HL-60 (cell line): ENCODE results near the gene CD109.
A peak's percentile ranks its signal among the peaks of the same experiment; 100 is the strongest.

Experiments
- DNase-seq, 2 experiments: peaks; one replicate each; pipeline ENCODE4 v3.0.0-alpha.2; 2010 to 2020; ENCODE audit warnings: low read depth in 1 of 2, low spot score in 1 of 2
- H3K27ac ChIP-seq: fragments of 250-450 bp; sonication (Bioruptor Pico); replicated peaks from 2 replicates; pipeline ENCODE4 v1.5.1; 2020; ENCODE audit warnings: mild to moderate bottlenecking, moderate library complexity
- H3K27me3 ChIP-seq: fragments of 250-450 bp; sonication (Bioruptor Pico); 2 replicates; pipeline ENCODE4 v1.5.1; 2021; ENCODE audit warnings: mild to moderate bottlenecking, moderate library complexity; ENCODE audit not compliant: insufficient read depth, poor library complexity, severe bottlenecking
- H3K4me3 ChIP-seq: replicated peaks from 2 replicates; pipeline ENCODE4 v1.5.1; 2011; ENCODE audit warnings: mild to moderate bottlenecking, control low read depth, low read length; ENCODE audit not compliant: insufficient read depth
- GABPA ChIP-seq: IDR thresholded peaks from 2 replicates; pipeline ENCODE4 v1.6.1; 2012; ENCODE audit warnings: low read depth
- POLR2AphosphoS5 ChIP-seq: IDR thresholded peaks from 2 replicates; pipeline ENCODE4 v1.6.1; 2012; ENCODE audit warnings: low read depth
- SPI1 ChIP-seq: IDR thresholded peaks from 2 replicates; pipeline ENCODE4 v1.6.1; 2012; ENCODE audit warnings: low read depth, mild to moderate bottlenecking, borderline replicate concordance
- long read RNA-seq: library from polyadenylated mRNA; unstranded; transcript quantifications from one replicate; pipeline ENCODE4 v2.0.0, GENCODE V29; 2020
- TF ChIP-seq, protein P1 (sequence below): IDR thresholded peaks from one replicate; pipeline ENCODE4 v1.5.1; 2011; ENCODE audit warnings: low read length, control low read depth, inconsistent platforms; ENCODE audit not compliant: insufficient read depth
- TF ChIP-seq, protein P2 (sequence below): IDR thresholded peaks from 2 replicates; pipeline ENCODE4 v1.6.1; 2012; ENCODE audit warnings: low read depth; ENCODE audit not compliant: insufficient replicate concordance

Gene CD109
- long read RNA-seq, partial matches to known transcripts, result 0 of 1 reads
- long read RNA-seq, other reads (novel, unspliced or antisense), result 1 of 1 reads

DNA sequence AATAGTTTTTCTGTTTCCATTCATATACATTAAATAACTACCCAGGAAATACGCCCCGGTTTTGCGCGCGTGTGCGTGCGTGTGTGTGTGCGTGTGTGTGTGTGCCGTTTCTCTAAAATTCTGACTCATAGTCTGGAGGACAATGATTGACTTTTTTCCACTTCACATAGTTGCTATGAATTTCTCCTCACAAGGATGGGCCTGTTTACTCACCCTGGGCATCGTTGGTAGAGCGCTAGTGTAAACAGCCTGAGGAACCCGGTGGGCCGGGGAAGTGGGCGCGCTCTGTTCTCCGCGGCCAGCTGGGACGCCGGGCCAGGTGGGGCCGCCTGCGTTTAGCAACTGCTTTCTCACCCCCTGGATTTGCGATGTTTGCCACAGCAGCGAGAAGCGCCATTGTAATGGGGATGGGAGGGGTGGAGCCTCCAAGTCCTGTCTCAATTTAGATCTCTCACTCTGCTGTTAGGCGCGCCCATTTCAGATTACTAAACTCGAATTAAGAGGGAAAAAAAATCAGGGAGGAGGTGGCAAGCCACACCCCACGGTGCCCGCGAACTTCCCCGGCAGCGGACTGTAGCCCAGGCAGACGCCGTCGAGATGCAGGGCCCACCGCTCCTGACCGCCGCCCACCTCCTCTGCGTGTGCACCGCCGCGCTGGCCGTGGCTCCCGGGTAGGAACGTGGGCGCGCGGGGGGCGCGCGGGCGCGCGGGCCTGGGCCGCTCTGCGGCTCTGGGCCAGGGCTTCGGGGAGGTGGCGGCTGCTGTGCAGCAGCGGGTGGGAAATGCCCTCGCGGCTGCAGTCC is at the start of gene CD109:
Gene CD109 (plus strand): TSS at position 585 of the 803 bp plus-strand sequence. CDS start 13 bp downstream, at position 598.
- Histone ChIP-seq H3K27me3 (peaks cover 6% of the 10 kb centered on the region), H3K27ac (no peak within 1 kb of the TSS), H3K4me3 (peak within 1 kb of the TSS; percentile 52)
- TF ChIP-seq, protein P1, sequence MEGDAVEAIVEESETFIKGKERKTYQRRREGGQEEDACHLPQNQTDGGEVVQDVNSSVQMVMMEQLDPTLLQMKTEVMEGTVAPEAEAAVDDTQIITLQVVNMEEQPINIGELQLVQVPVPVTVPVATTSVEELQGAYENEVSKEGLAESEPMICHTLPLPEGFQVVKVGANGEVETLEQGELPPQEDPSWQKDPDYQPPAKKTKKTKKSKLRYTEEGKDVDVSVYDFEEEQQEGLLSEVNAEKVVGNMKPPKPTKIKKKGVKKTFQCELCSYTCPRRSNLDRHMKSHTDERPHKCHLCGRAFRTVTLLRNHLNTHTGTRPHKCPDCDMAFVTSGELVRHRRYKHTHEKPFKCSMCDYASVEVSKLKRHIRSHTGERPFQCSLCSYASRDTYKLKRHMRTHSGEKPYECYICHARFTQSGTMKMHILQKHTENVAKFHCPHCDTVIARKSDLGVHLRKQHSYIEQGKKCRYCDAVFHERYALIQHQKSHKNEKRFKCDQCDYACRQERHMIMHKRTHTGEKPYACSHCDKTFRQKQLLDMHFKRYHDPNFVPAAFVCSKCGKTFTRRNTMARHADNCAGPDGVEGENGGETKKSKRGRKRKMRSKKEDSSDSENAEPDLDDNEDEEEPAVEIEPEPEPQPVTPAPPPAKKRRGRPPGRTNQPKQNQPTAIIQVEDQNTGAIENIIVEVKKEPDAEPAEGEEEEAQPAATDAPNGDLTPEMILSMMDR, result no peak
- TF ChIP-seq GABPA, result no peak
- peak; percentile 12 to 14 for DNase-seq

DNA sequence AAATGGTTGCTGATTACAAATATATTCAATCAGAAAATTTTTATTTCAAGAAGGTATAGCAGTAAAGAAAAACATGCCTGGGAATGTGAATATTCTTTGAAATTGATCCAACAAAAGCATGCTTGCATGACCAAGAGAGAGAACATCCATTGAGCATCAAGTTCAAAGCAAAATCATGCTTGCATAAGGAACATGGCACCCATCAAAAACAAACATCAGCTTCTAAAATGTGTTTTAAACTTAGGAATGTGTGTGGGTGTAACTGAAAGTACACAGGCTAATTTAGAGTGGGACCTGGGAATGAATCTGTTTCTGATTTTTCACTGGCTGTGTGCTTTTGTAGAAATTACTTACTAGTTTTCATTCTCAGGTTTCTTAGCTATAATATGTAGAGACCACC is 47.8 kb upstream of the CD109 start:
- TF ChIP-seq, protein P2, sequence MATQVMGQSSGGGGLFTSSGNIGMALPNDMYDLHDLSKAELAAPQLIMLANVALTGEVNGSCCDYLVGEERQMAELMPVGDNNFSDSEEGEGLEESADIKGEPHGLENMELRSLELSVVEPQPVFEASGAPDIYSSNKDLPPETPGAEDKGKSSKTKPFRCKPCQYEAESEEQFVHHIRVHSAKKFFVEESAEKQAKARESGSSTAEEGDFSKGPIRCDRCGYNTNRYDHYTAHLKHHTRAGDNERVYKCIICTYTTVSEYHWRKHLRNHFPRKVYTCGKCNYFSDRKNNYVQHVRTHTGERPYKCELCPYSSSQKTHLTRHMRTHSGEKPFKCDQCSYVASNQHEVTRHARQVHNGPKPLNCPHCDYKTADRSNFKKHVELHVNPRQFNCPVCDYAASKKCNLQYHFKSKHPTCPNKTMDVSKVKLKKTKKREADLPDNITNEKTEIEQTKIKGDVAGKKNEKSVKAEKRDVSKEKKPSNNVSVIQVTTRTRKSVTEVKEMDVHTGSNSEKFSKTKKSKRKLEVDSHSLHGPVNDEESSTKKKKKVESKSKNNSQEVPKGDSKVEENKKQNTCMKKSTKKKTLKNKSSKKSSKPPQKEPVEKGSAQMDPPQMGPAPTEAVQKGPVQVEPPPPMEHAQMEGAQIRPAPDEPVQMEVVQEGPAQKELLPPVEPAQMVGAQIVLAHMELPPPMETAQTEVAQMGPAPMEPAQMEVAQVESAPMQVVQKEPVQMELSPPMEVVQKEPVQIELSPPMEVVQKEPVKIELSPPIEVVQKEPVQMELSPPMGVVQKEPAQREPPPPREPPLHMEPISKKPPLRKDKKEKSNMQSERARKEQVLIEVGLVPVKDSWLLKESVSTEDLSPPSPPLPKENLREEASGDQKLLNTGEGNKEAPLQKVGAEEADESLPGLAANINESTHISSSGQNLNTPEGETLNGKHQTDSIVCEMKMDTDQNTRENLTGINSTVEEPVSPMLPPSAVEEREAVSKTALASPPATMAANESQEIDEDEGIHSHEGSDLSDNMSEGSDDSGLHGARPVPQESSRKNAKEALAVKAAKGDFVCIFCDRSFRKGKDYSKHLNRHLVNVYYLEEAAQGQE, result no peak
- no peak for TF ChIP-seq POLR2AphosphoS5
- no peak for TF ChIP-seq GABPA
- TF ChIP-seq, protein P1, result no peak
- no peak for TF ChIP-seq SPI1
- Histone ChIP-seq H3K4me3 (no peak overlapping the region), H3K27ac (no peak overlapping the region), H3K27me3 (no peaks in the 10 kb centered on the region)
- DNase-seq, result no peak

DNA sequence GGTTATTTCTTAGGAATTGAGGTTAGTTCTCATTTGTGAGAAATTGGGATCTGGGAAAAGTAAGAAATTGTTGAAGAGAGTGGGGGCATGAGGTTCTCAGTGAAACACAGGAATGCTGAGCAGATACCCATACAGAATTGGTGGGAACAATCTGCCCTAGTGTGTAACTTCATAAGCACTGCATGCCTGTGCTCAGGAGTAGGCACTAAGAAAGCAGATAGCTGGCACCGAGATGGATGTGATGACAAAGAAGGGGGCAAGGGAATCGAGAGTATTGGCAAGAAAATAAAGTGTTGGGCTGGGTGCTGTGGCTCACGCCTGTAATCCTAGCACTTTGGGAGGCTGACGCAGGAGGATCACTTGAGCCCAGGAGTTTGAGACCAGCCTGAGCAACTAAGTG is 46.2 kb upstream of the CD109 start:
- no peak for DNase-seq
- Histone ChIP-seq H3K27me3 (no peaks in the 10 kb centered on the region), H3K4me3 (no peak overlapping the region), H3K27ac (no peak overlapping the region)
- TF ChIP-seq GABPA (no peak), SPI1 (no peak), POLR2AphosphoS5 (no peak)
- TF ChIP-seq, protein P2, result no peak
- TF ChIP-seq, protein P1, result no peak
